ENCODE data around the gene SLC7A8.

Gene SLC7A8

GRCh38 chr14:23160924-23161522, 22.4 kb downstream of the SLC7A8 start:
- Histone ChIP-seq H3K14ac (ENCODE audit: low read length) (no peak overlapping the region), H3K36me3 (replicated peaks in 1 of 2; ENCODE audit: control insufficient read depth in 2 of 2, insufficient read depth in 2 of 2, low read length in 2 of 2) (peaks cover 0 to 5% of the 10 kb centered on the region in 2 donors), H3K4me1 (ENCODE audit: control insufficient read depth in 2 of 2, insufficient read depth in 1 of 2, low read depth in 1 of 2, low read length in 2 of 2) (peaks cover 11 to 21% of the 10 kb centered on the region in 2 donors), H3K9me3 (replicated peaks in 1 of 2; ENCODE audit: control insufficient read depth in 2 of 2, insufficient read depth in 1 of 2, low read depth in 1 of 2, low read length in 2 of 2) (no peaks in the 10 kb centered on the region), H2AK5ac (ENCODE audit: low read depth, low read length) (no peak overlapping the region), H2AFZ (ENCODE audit: low read length) (peak overlapping the region; percentile 88), H4K91ac (ENCODE audit: low read depth, low read length, poor library complexity) (no peak overlapping the region), H2BK15ac (ENCODE audit: low read length) (no peak overlapping the region), H3K18ac (ENCODE audit: low read length) (peak overlapping the region; percentile 58), H3K27ac (replicated peaks; ENCODE audit: low read length) (peak overlapping the region; percentile 39), H3K9ac (ENCODE audit: low read depth, low read length, poor library complexity) (no peak overlapping the region), H2BK12ac (ENCODE audit: low read length) (no peak overlapping the region), H2BK5ac (ENCODE audit: low read length) (no peak overlapping the region), H3K4me3 (ENCODE audit: low read length in 2 of 2) (no peak overlapping the region), H3K79me1 (ENCODE audit: low read depth, low read length) (no peaks in the 10 kb centered on the region), H3K4ac (ENCODE audit: low read length) (no peak overlapping the region), H2BK120ac (ENCODE audit: low read depth, low read length) (no peak overlapping the region), H3K23ac (ENCODE audit: low read depth, low read length, poor library complexity) (no peak overlapping the region), H3K27me3 (ENCODE audit: control insufficient read depth in 3 of 3, insufficient read depth in 3 of 3, low read depth in 1 of 3, low read length in 3 of 3) (no peaks in the 10 kb centered on the region), H3K4me2 (ENCODE audit: insufficient read depth, low read length, poor library complexity, severe bottlenecking) (no peak overlapping the region), H4K8ac (ENCODE audit: low read depth, low read length) (no peak overlapping the region)
- no CpG with 5 or more reads among the region's 11 CpGs for WGBS, 2 donors (ENCODE audit: extremely low coverage in 2 of 2, insufficient read length in 2 of 2, insufficient replicate concordance in 1 of 2)
- DNase-seq (ENCODE audit: low spot score) = no peak

- H2BK12ac ChIP-seq (ENCODE audit: low read length) = no peak overlapping the region
- H3K27ac ChIP-seq (replicated peaks; ENCODE audit: low read length) = no peak overlapping the region
- H3K27me3 ChIP-seq (ENCODE audit: control insufficient read depth in 3 of 3, insufficient read depth in 3 of 3, low read depth in 1 of 3, low read length in 3 of 3) = no peaks in the 10 kb centered on the region
- no peak overlapping the region for H3K4me3 ChIP-seq (ENCODE audit: low read length in 2 of 2)
- H3K14ac ChIP-seq (ENCODE audit: low read length) = no peak overlapping the region
- H2AK5ac ChIP-seq (ENCODE audit: low read depth, low read length) = no peak overlapping the region
- no CpG with 5 or more reads among the region's 1 CpG for WGBS, 2 donors (ENCODE audit: extremely low coverage in 2 of 2, insufficient read length in 2 of 2, insufficient replicate concordance in 1 of 2)
- no peak overlapping the region for H2BK5ac ChIP-seq (ENCODE audit: low read length)
- H3K4me2 ChIP-seq (ENCODE audit: insufficient read depth, low read length, poor library complexity, severe bottlenecking) = no peak overlapping the region
- H3K23ac ChIP-seq (ENCODE audit: low read depth, low read length, poor library complexity) = no peak overlapping the region
- peaks cover 18 to 28% of the 10 kb centered on the region in 2 donors for H3K4me1 ChIP-seq (ENCODE audit: control insufficient read depth in 2 of 2, insufficient read depth in 1 of 2, low read depth in 1 of 2, low read length in 2 of 2)
- H2AFZ ChIP-seq (ENCODE audit: low read length) = peak overlapping the region; percentile 56
- no peak overlapping the region for H4K91ac ChIP-seq (ENCODE audit: low read depth, low read length, poor library complexity)
- H3K79me1 ChIP-seq (ENCODE audit: low read depth, low read length) = no peaks in the 10 kb centered on the region
- H3K9ac ChIP-seq (ENCODE audit: low read depth, low read length, poor library complexity) = no peak overlapping the region
- H3K4ac ChIP-seq (ENCODE audit: low read length) = no peak overlapping the region
- H3K18ac ChIP-seq (ENCODE audit: low read length) = no peak overlapping the region
- no peak overlapping the region for H2BK120ac ChIP-seq (ENCODE audit: low read depth, low read length)
- H4K8ac ChIP-seq (ENCODE audit: low read depth, low read length) = no peak overlapping the region
- peaks cover 0 to 1% of the 10 kb centered on the region in 2 donors for H3K36me3 ChIP-seq (replicated peaks in 1 of 2; ENCODE audit: control insufficient read depth in 2 of 2, insufficient read depth in 2 of 2, low read length in 2 of 2)
- DNase-seq (ENCODE audit: low spot score) = no peak
- no peaks in the 10 kb centered on the region for H3K9me3 ChIP-seq (replicated peaks in 1 of 2; ENCODE audit: control insufficient read depth in 2 of 2, insufficient read depth in 1 of 2, low read depth in 1 of 2, low read length in 2 of 2)
- no peak overlapping the region for H2BK15ac ChIP-seq (ENCODE audit: low read length)
These were observed 23.9 kb downstream of the SLC7A8 start for GRCh38 chr14:23159532-23159931.

GRCh38 chr14:23158779-23159178, 24.7 kb downstream of the SLC7A8 start:
- H2BK15ac ChIP-seq (ENCODE audit: low read length) = no peak overlapping the region
- H3K4me3 ChIP-seq (ENCODE audit: low read length in 2 of 2) = no peak overlapping the region
- H3K14ac ChIP-seq (ENCODE audit: low read length) = no peak overlapping the region
- H3K18ac ChIP-seq (ENCODE audit: low read length) = no peak overlapping the region
- no peak overlapping the region for H2AK5ac ChIP-seq (ENCODE audit: low read depth, low read length)
- H3K79me1 ChIP-seq (ENCODE audit: low read depth, low read length) = no peaks in the 10 kb centered on the region
- no peak overlapping the region for H3K9ac ChIP-seq (ENCODE audit: low read depth, low read length, poor library complexity)
- no peak overlapping the region for H2BK120ac ChIP-seq (ENCODE audit: low read depth, low read length)
- H2AFZ ChIP-seq (ENCODE audit: low read length) = no peak overlapping the region
- H4K8ac ChIP-seq (ENCODE audit: low read depth, low read length) = no peak overlapping the region
- no peaks in the 10 kb centered on the region for H3K27me3 ChIP-seq (ENCODE audit: control insufficient read depth in 3 of 3, insufficient read depth in 3 of 3, low read depth in 1 of 3, low read length in 3 of 3)
- H3K23ac ChIP-seq (ENCODE audit: low read depth, low read length, poor library complexity) = no peak overlapping the region
- peaks cover 0 to 1% of the 10 kb centered on the region in 2 donors for H3K36me3 ChIP-seq (replicated peaks in 1 of 2; ENCODE audit: control insufficient read depth in 2 of 2, insufficient read depth in 2 of 2, low read length in 2 of 2)
- no peak overlapping the region for H2BK5ac ChIP-seq (ENCODE audit: low read length)
- no peaks in the 10 kb centered on the region for H3K9me3 ChIP-seq (replicated peaks in 1 of 2; ENCODE audit: control insufficient read depth in 2 of 2, insufficient read depth in 1 of 2, low read depth in 1 of 2, low read length in 2 of 2)
- H3K4me1 ChIP-seq (ENCODE audit: control insufficient read depth in 2 of 2, insufficient read depth in 1 of 2, low read depth in 1 of 2, low read length in 2 of 2) = peaks cover 24 to 28% of the 10 kb centered on the region in 2 donors
- H3K4me2 ChIP-seq (ENCODE audit: insufficient read depth, low read length, poor library complexity, severe bottlenecking) = no peak overlapping the region
- H3K4ac ChIP-seq (ENCODE audit: low read length) = no peak overlapping the region
- no peak overlapping the region for H3K27ac ChIP-seq (replicated peaks; ENCODE audit: low read length)
- H2BK12ac ChIP-seq (ENCODE audit: low read length) = no peak overlapping the region
- DNase-seq (ENCODE audit: low spot score) = no peak
- no peak overlapping the region for H4K91ac ChIP-seq (ENCODE audit: low read depth, low read length, poor library complexity)
- no CpG with 5 or more reads among the region's 2 CpGs for WGBS, 2 donors (ENCODE audit: extremely low coverage in 2 of 2, insufficient read length in 2 of 2, insufficient replicate concordance in 1 of 2)

- Histone ChIP-seq H3K4me3 (ENCODE audit: low read length in 2 of 2) (no peak overlapping the region), H3K23ac (ENCODE audit: low read depth, low read length, poor library complexity) (no peak overlapping the region), H3K14ac (ENCODE audit: low read length) (no peak overlapping the region), H3K4me2 (ENCODE audit: insufficient read depth, low read length, poor library complexity, severe bottlenecking) (no peak overlapping the region), H3K36me3 (replicated peaks in 1 of 2; ENCODE audit: control insufficient read depth in 2 of 2, insufficient read depth in 2 of 2, low read length in 2 of 2) (peaks cover 2 to 3% of the 10 kb centered on the region in 2 donors), H2AFZ (ENCODE audit: low read length) (peak overlapping the region; percentile 89), H2BK120ac (ENCODE audit: low read depth, low read length) (no peak overlapping the region), H4K8ac (ENCODE audit: low read depth, low read length) (peak overlapping the region; percentile 33), H3K27me3 (ENCODE audit: control insufficient read depth in 3 of 3, insufficient read depth in 3 of 3, low read depth in 1 of 3, low read length in 3 of 3) (no peaks in the 10 kb centered on the region), H3K79me1 (ENCODE audit: low read depth, low read length) (no peaks in the 10 kb centered on the region), H3K4me1 (ENCODE audit: control insufficient read depth in 2 of 2, insufficient read depth in 1 of 2, low read depth in 1 of 2, low read length in 2 of 2) (peaks cover 16 to 18% of the 10 kb centered on the region in 2 donors), H3K9me3 (replicated peaks in 1 of 2; ENCODE audit: control insufficient read depth in 2 of 2, insufficient read depth in 1 of 2, low read depth in 1 of 2, low read length in 2 of 2) (no peaks in the 10 kb centered on the region), H3K18ac (ENCODE audit: low read length) (peak overlapping the region; percentile 20), H3K4ac (ENCODE audit: low read length) (no peak overlapping the region), H3K9ac (ENCODE audit: low read depth, low read length, poor library complexity) (no peak overlapping the region), H2BK15ac (ENCODE audit: low read length) (no peak overlapping the region), H3K27ac (replicated peaks; ENCODE audit: low read length) (peak overlapping the region; percentile 1), H2BK12ac (ENCODE audit: low read length) (no peak overlapping the region), H4K91ac (ENCODE audit: low read depth, low read length, poor library complexity) (no peak overlapping the region), H2AK5ac (ENCODE audit: low read depth, low read length) (no peak overlapping the region), H2BK5ac (ENCODE audit: low read length) (no peak overlapping the region)
- DNase-seq (ENCODE audit: low spot score) = no peak
- WGBS, 2 donors (ENCODE audit: extremely low coverage in 2 of 2, insufficient read length in 2 of 2, insufficient replicate concordance in 1 of 2) = no CpG with 5 or more reads among the region's 10 CpGs
These were observed 28.4 kb downstream of the SLC7A8 start for GRCh38 chr14:23154964-23155587.

Measured in neuronal stem cell (in vitro differentiated cells).